Gastrocnemius medialis (tissue), 4 donors: ENCODE results near the gene CDC42BPG.

ENCODE experiments used
- POLR2A ChIP-seq, 2 donors: fragments of 450-650 bp; IDR thresholded peaks; one replicate each; pipeline ENCODE4 v1.6.1; 2017; ENCODE audit warnings: antibody characterized with exemption in 2 of 2, mild to moderate bottlenecking in 2 of 2, moderate library complexity in 2 of 2
- TF ChIP-seq, protein P1 (sequence below), 5 experiments: fragments of 450-650 bp in 3 of 5; fragments of 200-600 bp in 2 of 5; sonication (generic) in 2 of 5; IDR thresholded peaks in 4 of 5; conservative IDR thresholded peaks in 1 of 5; 1 replicate in 4 of 5; 2 replicates in 1 of 5; pipeline ENCODE4 v1.5.1; 2016 to 2019; ENCODE audit warnings: antibody characterized with exemption in 5 of 5, mild to moderate bottlenecking in 3 of 5, moderate library complexity in 3 of 5

DNA sequence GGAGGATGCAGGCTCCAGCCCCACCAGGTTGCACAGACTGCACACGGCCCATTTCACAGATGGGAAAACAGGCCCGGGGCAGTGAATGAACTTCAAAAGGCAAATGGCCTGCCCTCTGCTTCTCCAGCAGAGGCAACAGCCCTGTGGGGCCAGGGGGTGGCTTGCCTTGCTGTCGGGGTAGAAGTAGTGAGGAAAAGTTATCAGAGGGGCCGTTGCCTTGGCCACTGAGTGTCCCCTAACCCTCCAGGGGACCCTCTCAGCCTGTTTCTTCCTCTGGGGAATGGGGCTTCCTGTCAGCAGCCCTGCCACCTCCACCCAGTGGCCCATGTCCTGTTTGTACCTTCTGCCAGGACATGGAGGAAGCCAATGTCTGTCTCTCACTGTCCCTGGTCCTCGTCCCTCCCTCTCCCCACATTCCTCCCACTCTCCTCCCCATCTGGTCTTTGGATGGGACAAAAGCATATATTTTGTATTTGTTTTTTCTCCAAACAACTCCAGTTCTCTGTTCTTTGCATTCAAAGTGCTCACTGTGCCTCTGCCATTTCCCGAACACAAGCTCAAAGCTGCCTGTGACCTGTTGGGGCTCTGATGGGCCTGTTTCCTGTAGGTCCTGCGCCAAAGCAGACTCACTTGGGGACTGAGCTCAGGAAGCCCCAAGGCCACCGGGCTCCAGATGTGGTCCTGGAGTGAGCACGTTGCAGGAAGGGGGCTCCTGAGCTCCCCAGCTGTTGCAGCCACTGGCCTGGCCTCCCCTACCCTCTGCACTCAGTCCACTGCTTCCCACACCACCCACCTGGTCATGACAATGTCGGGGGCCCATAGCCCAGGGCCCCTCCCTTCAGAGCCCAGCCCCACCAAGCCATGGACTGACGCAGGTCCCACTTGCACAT lies 50.9 kb downstream of the CDC42BPG start:
- TF ChIP-seq, protein P1, sequence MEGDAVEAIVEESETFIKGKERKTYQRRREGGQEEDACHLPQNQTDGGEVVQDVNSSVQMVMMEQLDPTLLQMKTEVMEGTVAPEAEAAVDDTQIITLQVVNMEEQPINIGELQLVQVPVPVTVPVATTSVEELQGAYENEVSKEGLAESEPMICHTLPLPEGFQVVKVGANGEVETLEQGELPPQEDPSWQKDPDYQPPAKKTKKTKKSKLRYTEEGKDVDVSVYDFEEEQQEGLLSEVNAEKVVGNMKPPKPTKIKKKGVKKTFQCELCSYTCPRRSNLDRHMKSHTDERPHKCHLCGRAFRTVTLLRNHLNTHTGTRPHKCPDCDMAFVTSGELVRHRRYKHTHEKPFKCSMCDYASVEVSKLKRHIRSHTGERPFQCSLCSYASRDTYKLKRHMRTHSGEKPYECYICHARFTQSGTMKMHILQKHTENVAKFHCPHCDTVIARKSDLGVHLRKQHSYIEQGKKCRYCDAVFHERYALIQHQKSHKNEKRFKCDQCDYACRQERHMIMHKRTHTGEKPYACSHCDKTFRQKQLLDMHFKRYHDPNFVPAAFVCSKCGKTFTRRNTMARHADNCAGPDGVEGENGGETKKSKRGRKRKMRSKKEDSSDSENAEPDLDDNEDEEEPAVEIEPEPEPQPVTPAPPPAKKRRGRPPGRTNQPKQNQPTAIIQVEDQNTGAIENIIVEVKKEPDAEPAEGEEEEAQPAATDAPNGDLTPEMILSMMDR (IDR thresholded peaks at IDR 0.05 in 4 of 5, conservative IDR thresholded peaks at IDR 0.05 in 1 of 5), result no peak
- TF ChIP-seq POLR2A (IDR thresholded peaks at IDR 0.05), result no peak
